ENCODE data around the gene ITGA11. TPM values are rescaled to one million over a fixed set of nuclear protein-coding genes. Genes with fewer than 3 reads are reported as not detected.

ITGA11 gene
- total and polyA plus RNA-seq, 2 donors from 2014 or later: 3.4 to 11.1 TPM

DNA sequence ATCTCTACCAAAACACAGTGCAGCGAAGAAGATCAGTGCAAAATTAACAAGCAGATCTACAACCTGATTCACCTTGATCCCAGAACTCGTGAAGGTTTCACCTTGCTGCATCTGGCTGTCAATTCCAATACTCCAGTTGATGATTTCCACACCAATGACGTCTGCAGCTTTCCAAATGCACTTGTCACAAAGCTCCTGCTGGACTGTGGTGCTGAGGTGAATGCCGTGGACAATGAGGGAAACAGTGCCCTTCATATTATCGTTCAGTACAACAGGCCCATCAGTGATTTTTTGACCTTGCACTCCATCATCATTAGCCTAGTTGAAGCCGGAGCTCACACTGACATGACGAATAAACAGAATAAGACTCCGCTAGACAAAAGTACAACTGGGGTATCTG, 141.2 kb downstream of the ITGA11 start:
- FAIRE-seq: no peak
- no peak overlapping the region for H3K27ac ChIP-seq (ENCODE audit: low read depth in 2 of 2, low read length in 2 of 2)

DNA sequence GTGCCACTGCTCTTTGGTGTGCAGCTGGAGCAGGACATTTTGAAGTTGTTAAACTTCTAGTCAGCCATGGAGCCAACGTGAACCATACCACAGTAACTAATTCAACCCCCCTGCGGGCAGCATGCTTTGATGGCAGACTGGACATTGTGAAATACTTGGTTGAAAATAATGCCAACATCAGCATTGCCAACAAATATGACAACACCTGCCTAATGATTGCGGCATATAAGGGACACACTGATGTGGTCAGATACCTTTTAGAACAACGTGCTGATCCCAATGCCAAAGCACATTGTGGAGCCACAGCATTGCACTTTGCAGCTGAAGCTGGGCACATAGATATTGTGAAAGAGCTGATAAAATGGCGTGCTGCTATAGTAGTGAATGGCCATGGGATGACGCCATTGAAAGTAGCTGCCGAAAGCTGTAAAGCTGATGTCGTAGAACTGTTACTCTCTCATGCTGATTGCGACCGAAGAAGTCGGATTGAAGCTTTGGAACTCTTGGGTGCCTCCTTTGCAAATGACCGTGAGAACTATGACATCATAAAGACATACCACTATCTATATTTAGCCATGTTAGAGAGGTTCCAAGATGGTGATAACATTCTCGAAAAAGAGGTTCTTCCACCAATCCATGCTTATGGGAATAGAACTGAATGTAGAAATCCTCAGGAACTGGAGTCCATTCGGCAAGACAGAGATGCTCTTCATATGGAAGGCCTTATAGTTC, 142.2 kb downstream of the ITGA11 start:
- Histone ChIP-seq H3K9ac (ENCODE audit: low read length in 3 of 3) (no peak overlapping the region), H3K27ac (ENCODE audit: low read depth in 2 of 2, low read length in 2 of 2) (no peak overlapping the region), H3K36me3 (ENCODE audit: control insufficient read depth in 2 of 3, insufficient read depth in 3 of 3, low read length in 3 of 3) (peaks cover 9 to 21% (median 19%) of the 10 kb centered on the region in 3 donors), H3K4me1 (ENCODE audit: control insufficient read depth in 2 of 3, insufficient read depth in 2 of 3, low read depth in 1 of 3, low read length in 3 of 3) (peaks cover 0 to 2% (median 0%) of the 10 kb centered on the region in 3 donors), H3K27me3 (ENCODE audit: control insufficient read depth, insufficient read depth, low read length) (no peaks in the 10 kb centered on the region), H3K4me3 (ENCODE audit: low read length in 3 of 3) (no peak overlapping the region), H3K9me3 (ENCODE audit: control insufficient read depth in 2 of 3, insufficient read depth in 1 of 3, low read length in 3 of 3) (no peaks in the 10 kb centered on the region)
- FAIRE-seq: no peak
- DNase-seq: no peak
- intact Hi-C loops (cut with DNase I): no loop called here
- TF ChIP-seq, protein P1, sequence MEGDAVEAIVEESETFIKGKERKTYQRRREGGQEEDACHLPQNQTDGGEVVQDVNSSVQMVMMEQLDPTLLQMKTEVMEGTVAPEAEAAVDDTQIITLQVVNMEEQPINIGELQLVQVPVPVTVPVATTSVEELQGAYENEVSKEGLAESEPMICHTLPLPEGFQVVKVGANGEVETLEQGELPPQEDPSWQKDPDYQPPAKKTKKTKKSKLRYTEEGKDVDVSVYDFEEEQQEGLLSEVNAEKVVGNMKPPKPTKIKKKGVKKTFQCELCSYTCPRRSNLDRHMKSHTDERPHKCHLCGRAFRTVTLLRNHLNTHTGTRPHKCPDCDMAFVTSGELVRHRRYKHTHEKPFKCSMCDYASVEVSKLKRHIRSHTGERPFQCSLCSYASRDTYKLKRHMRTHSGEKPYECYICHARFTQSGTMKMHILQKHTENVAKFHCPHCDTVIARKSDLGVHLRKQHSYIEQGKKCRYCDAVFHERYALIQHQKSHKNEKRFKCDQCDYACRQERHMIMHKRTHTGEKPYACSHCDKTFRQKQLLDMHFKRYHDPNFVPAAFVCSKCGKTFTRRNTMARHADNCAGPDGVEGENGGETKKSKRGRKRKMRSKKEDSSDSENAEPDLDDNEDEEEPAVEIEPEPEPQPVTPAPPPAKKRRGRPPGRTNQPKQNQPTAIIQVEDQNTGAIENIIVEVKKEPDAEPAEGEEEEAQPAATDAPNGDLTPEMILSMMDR (IDR thresholded peaks at IDR 0.05; ENCODE audit: borderline replicate concordance, extremely low read depth, insufficient read depth): no peak

More for the DNA sequence above, 141.2 kb downstream of the ITGA11 start:
- Histone ChIP-seq H3K4me1 (ENCODE audit: control insufficient read depth in 2 of 3, insufficient read depth in 2 of 3, low read depth in 1 of 3, low read length in 3 of 3) (no peaks in the 10 kb centered on the region), H3K36me3 (ENCODE audit: control insufficient read depth in 2 of 3, insufficient read depth in 3 of 3, low read length in 3 of 3) (peaks cover 5 to 21% (median 19%) of the 10 kb centered on the region in 3 donors), H3K4me3 (ENCODE audit: low read length in 3 of 3) (no peak overlapping the region), H3K9ac (ENCODE audit: low read length in 3 of 3) (no peak overlapping the region), H3K9me3 (ENCODE audit: control insufficient read depth in 2 of 3, insufficient read depth in 1 of 3, low read length in 3 of 3) (no peaks in the 10 kb centered on the region), H3K27me3 (ENCODE audit: control insufficient read depth, insufficient read depth, low read length) (no peaks in the 10 kb centered on the region)
- no peak for DNase-seq
- intact Hi-C loops (cut with DNase I): no loop called here
- TF ChIP-seq, protein P1 (IDR thresholded peaks at IDR 0.05; ENCODE audit: borderline replicate concordance, extremely low read depth, insufficient read depth): no peak

DNA sequence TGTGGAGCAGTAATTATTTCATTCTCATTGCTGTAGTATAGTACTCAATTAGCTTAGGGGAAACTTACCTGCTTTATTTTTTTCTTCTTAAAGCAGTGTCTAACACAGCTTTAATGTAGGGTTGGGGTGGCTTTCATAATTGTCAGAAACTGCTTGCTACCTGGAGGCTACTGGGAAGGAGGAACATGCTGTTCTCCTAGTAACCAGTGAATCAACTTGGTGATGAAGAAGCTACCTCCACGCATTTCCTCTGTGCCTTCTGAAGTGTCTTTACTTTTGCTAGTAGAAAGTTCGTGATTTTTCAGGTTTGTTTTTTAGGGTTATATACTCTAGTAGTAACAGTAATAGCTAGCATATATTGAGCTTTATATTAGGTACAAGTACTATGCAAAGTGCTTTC, 142.9 kb downstream of the ITGA11 start:
- no peak overlapping the region for H3K27ac ChIP-seq (ENCODE audit: low read depth in 2 of 2, low read length in 2 of 2)
- H3K9ac ChIP-seq (ENCODE audit: low read length in 3 of 3): no peak overlapping the region
- FAIRE-seq (no peak), DNase-seq (no peak)
- H3K27me3 ChIP-seq (ENCODE audit: control insufficient read depth, insufficient read depth, low read length): no peaks in the 10 kb centered on the region
- no peak overlapping the region for H3K4me3 ChIP-seq (ENCODE audit: low read length in 3 of 3)
- TF ChIP-seq, protein P1 (IDR thresholded peaks at IDR 0.05; ENCODE audit: borderline replicate concordance, extremely low read depth, insufficient read depth): no peak
- peaks cover 10 to 22% (median 21%) of the 10 kb centered on the region in 3 donors for H3K36me3 ChIP-seq (ENCODE audit: control insufficient read depth in 2 of 3, insufficient read depth in 3 of 3, low read length in 3 of 3)
- H3K9me3 ChIP-seq (ENCODE audit: control insufficient read depth in 2 of 3, insufficient read depth in 1 of 3, low read length in 3 of 3): no peaks in the 10 kb centered on the region
- peaks cover 0 to 2% (median 0%) of the 10 kb centered on the region in 3 donors for H3K4me1 ChIP-seq (ENCODE audit: control insufficient read depth in 2 of 3, insufficient read depth in 2 of 3, low read depth in 1 of 3, low read length in 3 of 3)
- intact Hi-C loops (cut with DNase I): no loop called here

Measured in kidney (tissue), 14 donors.